Fibroblast of pulmonary artery (primary cell): ENCODE results near the gene SPOUT1.
"Not testable (repeated sequence)": the region's sequence is repeated elsewhere in the genome, so short reads cannot be mapped to it uniquely, and the experiment has no call there.

ENCODE experiments used
- DNase-seq: peaks from one replicate; pipeline ENCODE4 v3.0.0-alpha.2; 2010; ENCODE audit warnings: low read depth
- H3K4me3 ChIP-seq: replicated peaks from 2 replicates; pipeline ENCODE4 v1.5.1; 2011; ENCODE audit warnings: low read depth, mild to moderate bottlenecking, control low read depth, low read length, moderate library complexity
- TF ChIP-seq, protein P1 (sequence below): IDR thresholded peaks from 2 replicates; pipeline ENCODE4 v1.5.1; 2011; ENCODE audit warnings: mild to moderate bottlenecking, control low read depth, low read length, inconsistent platforms; ENCODE audit errors: missing control alignments

Gene SPOUT1

DNA sequence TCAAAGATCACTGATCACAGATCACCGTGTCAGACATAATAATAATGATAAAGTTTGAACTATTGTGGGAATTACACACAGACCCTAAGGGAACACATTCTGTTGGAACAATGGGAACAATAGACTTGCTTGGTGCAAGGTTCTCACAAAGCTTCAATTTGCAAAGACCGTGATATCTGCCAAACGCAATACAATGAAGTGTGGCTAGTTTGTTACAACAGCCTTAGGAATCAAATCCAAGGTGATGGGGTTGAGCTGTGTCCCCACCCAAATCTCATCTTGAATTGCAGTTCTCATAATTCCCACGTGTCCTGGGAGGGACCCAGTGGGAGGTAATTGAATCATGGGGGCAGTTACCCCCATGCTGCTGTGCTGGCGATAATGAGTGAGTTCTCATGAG lies 31.3 kb upstream of the SPOUT1 start:
- DNase-seq: no peak
- H3K4me3 ChIP-seq: no peak overlapping the region
- TF ChIP-seq, protein P1, sequence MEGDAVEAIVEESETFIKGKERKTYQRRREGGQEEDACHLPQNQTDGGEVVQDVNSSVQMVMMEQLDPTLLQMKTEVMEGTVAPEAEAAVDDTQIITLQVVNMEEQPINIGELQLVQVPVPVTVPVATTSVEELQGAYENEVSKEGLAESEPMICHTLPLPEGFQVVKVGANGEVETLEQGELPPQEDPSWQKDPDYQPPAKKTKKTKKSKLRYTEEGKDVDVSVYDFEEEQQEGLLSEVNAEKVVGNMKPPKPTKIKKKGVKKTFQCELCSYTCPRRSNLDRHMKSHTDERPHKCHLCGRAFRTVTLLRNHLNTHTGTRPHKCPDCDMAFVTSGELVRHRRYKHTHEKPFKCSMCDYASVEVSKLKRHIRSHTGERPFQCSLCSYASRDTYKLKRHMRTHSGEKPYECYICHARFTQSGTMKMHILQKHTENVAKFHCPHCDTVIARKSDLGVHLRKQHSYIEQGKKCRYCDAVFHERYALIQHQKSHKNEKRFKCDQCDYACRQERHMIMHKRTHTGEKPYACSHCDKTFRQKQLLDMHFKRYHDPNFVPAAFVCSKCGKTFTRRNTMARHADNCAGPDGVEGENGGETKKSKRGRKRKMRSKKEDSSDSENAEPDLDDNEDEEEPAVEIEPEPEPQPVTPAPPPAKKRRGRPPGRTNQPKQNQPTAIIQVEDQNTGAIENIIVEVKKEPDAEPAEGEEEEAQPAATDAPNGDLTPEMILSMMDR: no peak

DNA sequence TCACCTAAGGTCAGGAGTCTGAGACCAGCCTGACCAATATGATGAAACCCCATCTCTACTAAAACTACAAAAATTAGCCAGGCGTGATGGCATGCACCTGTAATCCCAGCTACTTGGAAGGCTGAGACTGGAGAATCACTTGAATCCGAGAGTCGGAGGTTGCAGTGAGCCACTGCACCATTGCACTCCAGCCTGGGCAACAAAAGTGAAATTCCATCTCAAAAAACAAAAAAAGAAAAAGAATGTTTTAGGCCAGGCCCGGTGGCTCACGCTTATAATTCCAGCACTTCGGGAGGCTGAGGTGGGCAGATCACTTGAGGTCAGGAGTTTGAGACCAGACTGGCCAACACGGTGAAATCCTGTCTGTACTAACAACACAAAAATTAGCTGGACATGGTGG lies 28.9 kb upstream of the SPOUT1 start:
- not testable (repeated sequence) for H3K4me3 ChIP-seq, DNase-seq

DNA sequence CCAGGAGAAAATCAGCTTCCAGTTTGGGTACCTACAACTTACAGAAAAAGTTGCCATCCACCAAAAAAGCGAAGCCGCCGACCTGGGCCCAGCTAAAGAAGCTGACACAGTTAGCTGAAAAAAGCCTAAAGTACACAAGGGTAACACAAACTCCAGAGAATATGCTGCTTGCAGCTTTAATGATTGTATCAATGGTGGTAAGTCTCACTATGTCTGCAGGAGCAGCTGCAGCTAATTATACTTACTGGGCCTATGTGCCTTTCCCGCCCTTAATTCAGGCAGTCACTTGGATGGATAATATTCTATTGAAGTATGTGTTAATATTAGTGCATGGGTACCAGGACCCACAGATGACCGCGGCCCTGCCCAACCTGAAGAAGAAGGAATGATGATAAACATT lies 24.9 kb upstream of the SPOUT1 start:
- not testable (repeated sequence) for DNase-seq, H3K4me3 ChIP-seq

DNA sequence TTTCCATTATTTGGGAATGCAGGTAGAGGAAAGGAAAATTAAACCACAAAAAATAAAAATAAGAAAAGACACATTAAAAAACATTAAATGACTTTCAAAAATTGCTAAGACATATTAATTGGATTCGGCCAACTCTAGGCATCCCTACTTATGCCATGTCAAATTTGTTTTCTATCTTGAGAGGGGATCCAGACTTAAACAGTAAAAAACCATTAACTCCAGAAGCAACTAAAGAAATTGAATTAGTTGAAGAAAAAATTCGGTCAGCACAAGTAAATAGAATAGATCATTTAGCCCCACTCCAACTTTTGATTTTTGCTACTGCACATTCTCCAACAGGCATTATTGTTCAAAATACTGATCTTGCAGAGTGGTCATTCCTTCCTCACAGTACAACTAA lies 23.1 kb upstream of the SPOUT1 start:
- H3K4me3 ChIP-seq, DNase-seq: not testable (repeated sequence)

DNA sequence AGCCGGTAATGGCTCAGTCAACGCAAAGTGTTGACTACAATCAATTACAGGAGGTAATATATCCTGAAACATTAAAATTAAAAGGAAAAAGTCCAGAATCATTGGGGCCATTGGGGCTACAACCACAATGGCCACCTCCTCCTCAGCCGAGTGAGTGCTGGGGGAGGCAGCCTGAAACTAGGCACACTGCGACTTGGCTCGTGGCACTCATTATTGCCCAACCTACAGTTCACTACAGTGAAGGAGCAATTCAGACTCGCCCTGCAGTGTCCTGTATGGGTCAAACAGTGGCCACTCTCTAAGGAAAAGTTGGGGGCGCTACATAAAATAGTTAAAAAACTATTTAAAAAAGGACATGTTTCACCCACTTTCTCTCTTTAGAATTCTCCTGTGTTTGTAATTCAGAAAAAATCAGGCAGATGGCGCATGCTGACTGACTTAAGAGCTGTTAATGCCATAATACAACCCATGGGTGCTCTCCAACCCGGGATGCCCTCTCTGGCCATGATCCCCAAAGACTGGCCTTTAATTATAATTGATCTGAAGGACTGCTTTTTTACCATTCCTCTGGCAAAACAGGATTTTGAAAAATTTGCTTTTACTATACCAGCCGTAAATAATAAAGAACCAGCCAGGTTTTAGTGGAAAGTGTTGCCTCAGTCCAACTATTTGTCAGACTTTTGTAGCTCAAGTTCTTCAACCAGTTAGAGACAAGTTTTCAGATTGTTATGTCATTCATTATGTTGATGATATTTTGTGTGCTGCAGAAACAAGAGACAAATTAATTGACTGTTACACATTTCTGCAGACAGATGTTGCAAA lies 22.4 kb upstream of the SPOUT1 start:
- TF ChIP-seq, protein P1: peak; percentile 46
- peak; percentile 67 for DNase-seq
- H3K4me3 ChIP-seq: not testable (repeated sequence)

DNA sequence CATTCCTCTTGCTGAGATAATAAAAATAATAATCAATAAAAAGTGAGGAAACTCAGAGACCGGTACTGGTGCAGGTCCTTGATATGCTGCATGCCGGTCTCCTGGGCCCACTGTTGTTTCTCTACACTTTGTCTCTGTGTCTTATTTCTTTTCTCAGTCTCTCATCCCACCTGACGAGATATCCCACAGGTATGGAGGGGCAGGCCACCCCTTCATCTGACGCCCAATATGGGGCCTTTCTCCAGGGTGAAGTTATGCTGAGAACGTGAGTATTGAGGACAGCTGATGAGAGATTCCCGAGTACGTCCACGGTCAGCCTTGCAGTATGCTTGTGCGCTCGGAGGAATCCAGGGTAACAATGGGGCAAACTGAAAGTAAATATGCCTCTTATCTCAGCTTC lies 21.4 kb upstream of the SPOUT1 start:
- not testable (repeated sequence) for DNase-seq, H3K4me3 ChIP-seq

DNA sequence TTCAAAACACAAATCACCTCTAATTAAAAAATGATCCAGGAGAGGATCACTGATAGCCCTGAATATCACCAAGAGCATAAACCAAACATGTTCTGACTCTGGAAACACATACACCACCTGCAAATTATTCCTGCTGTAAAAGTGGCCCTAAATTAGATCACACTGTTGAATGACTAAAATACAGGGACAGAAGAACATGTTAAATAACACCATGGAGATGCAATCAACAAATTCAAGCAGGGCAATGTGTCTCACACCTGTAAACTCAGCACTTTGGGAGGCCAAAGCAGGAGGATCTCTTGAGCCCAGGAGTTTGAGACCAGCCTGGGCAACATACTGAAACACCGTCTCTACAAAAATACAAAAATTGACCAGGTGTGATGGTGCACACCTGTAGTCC lies 18.2 kb upstream of the SPOUT1 start:
- H3K4me3 ChIP-seq: no peak overlapping the region
- DNase-seq: no peak
- TF ChIP-seq, protein P1: no peak

DNA sequence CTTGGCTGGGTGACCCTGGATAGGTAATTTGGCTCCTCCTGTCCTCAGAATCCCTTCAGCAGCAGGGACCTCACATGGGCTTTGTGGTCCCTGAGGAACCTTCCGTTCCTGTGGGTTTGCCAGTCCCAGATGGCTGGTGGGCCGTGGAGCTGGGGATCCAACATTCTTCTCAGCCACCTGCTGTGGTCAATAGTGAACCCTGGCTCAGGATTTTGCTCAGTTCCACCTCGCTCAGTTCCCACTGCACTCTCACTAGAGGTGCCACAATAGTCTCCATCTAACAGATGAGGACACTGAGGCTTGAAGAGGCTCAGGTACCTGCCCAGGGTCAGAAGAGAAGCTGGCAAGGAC lies 17.1 kb upstream of the SPOUT1 start:
- TF ChIP-seq, protein P1: no peak
- no peak overlapping the region for H3K4me3 ChIP-seq
- DNase-seq: no peak

DNA sequence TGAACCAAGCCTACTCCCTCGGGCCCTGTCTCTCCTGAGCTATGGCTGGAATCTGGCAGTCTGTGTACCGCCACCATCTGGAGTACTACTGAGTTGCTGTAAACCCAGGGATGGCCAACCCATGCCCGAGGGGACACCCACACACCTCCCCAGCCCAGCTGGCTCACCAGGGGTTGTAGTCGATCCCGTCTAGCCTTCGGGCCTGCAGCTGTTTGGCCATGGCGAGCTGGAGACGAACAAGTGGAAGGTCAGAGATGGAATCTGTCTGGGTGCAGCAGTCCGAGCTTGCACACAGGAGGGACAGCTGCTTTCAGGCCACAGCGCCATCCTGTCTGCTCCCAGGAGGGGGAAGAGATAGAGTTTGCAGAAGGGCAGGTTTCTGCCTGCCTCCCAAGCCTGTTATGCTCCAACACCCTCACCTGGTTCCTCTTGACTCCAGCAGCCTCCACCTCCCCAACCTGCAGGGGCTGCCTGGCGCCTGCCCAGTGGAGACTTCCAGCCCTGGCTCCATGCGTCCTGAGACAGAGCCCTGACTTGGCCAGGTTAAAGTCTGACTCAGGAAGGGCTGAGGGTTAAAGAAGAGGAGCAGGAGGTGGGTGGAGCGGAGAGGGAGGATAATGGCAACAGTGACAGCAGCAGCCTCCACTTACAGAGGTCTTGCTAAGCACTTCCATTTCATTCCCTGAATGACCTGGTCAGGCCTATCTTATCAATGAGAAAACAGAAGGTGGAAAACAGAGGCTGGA lies 15.8 kb upstream of the SPOUT1 start:
- TF ChIP-seq, protein P1: no peak
- DNase-seq: no peak
- no peak overlapping the region for H3K4me3 ChIP-seq

DNA sequence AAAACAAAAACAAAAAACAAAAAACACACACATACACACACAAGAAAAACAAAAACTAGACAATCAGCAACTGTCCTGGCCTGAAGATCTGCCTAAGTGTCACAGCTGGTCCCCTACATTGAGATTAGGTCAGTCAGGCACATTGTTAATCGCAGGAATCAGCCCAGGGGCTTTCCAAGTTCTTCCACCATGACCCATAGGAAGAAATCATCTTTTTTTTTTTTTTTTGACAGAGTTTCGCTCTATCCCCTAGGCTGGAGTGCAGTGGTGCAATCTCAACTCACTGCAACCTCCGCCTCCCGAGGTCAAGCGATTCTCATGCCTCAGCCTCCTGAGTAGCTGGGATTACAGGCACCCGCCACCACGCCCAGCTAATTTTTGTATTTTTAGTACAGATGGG lies 13.6 kb upstream of the SPOUT1 start:
- H3K4me3 ChIP-seq, DNase-seq: not testable (repeated sequence)
